HEK293 (cell line): ENCODE measurements around the gene H2BK1.

ENCODE experiments used
- CTCF ChIA-PET: fragments of 350-600 bp; formaldehyde crosslinking; extraction: SDS; loops from one replicate; lab custom pipeline; 2021; ENCODE audit warnings: antibody characterized with exemption; lab: Yijun Ruan, JAX
- POLR2A ChIA-PET: fragments of 300-600 bp; formaldehyde crosslinking; extraction: SDS; loops from one replicate; lab custom pipeline; 2020; ENCODE audit warnings: antibody characterized with exemption, inconsistent platforms; lab: Yijun Ruan, JAX
- H3K27ac ChIP-seq: fragments of 200-500 bp; sonication (Bioruptor generic); 2 replicates; pipeline ENCODE4 v1.5.1; 2014; ENCODE audit warnings: low read depth, low read length, control low read depth, inconsistent platforms; ENCODE audit errors: extremely low read depth
- H3K36me3 ChIP-seq, 2 experiments: fragments of 200-500 bp in 1 of 2; sonication (Bioruptor generic) in 1 of 2; 1 replicate in 1 of 2; 2 replicates in 1 of 2; pipeline ENCODE4 v1.5.1; 2014 to 2017; ENCODE audit warnings: inconsistent platforms in 2 of 2, low read length in 2 of 2; ENCODE audit not compliant: control insufficient read depth in 2 of 2, insufficient read depth in 1 of 2
- H3K4me1 ChIP-seq: fragments of 200-500 bp; sonication (Bioruptor generic); 2 replicates; pipeline ENCODE4 v1.5.1; 2014; ENCODE audit warnings: mild to moderate bottlenecking, low read length, inconsistent platforms; ENCODE audit not compliant: control insufficient read depth, insufficient read depth
- H3K4me3 ChIP-seq: 2 replicates; pipeline ENCODE4 v1.5.1; 2011; ENCODE audit warnings: low read depth, mild to moderate bottlenecking, control low read depth, low read length, moderate library complexity
- H3K9me3 ChIP-seq: fragments of 200-500 bp; sonication (Bioruptor generic); 2 replicates; pipeline ENCODE4 v1.5.1; 2014; ENCODE audit warnings: low read depth, low read length, inconsistent platforms; ENCODE audit not compliant: control insufficient read depth, insufficient read depth
- PRDM1 ChIP-seq: fragments of 450-650 bp; formaldehyde crosslinking; IDR thresholded peaks from 2 replicates; pipeline ENCODE4; 2016; ENCODE audit warnings: missing biosample characterization, missing genetic modification characterization
- PRDM10 ChIP-seq: fragments of 450-650 bp; formaldehyde crosslinking; IDR thresholded peaks from 2 replicates; pipeline ENCODE4 v1.5.1; 2016; ENCODE audit warnings: missing biosample characterization, missing genetic modification characterization
- ZBTB8A ChIP-seq: fragments of 450-650 bp; formaldehyde crosslinking; IDR thresholded peaks from 2 replicates; pipeline ENCODE4 v1.5.1; 2016; ENCODE audit warnings: missing biosample characterization, missing genetic modification characterization
- ZFP41 ChIP-seq: fragments of 450-650 bp; formaldehyde crosslinking; IDR thresholded peaks from 2 replicates; pipeline ENCODE4 v1.5.1; 2016; ENCODE audit warnings: missing biosample characterization, missing genetic modification characterization, borderline replicate concordance
- ZIC2 ChIP-seq: fragments of 450-650 bp; formaldehyde crosslinking; IDR thresholded peaks from 2 replicates; pipeline ENCODE4 v1.5.1; 2016; ENCODE audit warnings: missing biosample characterization, missing genetic modification characterization
- ZNF169 ChIP-seq: fragments of 450-650 bp; formaldehyde crosslinking; IDR thresholded peaks from 2 replicates; pipeline ENCODE4 v1.5.1; 2016; ENCODE audit warnings: missing biosample characterization, missing genetic modification characterization
- ZNF18 ChIP-seq: fragments of 450-650 bp; formaldehyde crosslinking; IDR thresholded peaks from 2 replicates; pipeline ENCODE4 v1.5.1; 2016; ENCODE audit warnings: missing biosample characterization, missing genetic modification characterization
- ZNF248 ChIP-seq: fragments of 450-650 bp; formaldehyde crosslinking; IDR thresholded peaks from 2 replicates; pipeline ENCODE4 v1.5.1; 2017; ENCODE audit warnings: missing biosample characterization, missing genetic modification characterization
- ZNF488 ChIP-seq: fragments of 450-650 bp; formaldehyde crosslinking; IDR thresholded peaks from 2 replicates; pipeline ENCODE4 v1.5.1; 2016; ENCODE audit warnings: missing biosample characterization, missing genetic modification characterization
- ZNF518A ChIP-seq: fragments of 450-650 bp; formaldehyde crosslinking; conservative IDR thresholded peaks from 2 replicates; pipeline ENCODE4 v1.5.1; 2016; ENCODE audit warnings: low read depth, missing biosample characterization, missing genetic modification characterization
- ZNF521 ChIP-seq: fragments of 450-650 bp; formaldehyde crosslinking; IDR thresholded peaks from 2 replicates; pipeline ENCODE4 v1.5.1; 2017; ENCODE audit warnings: missing biosample characterization, mild to moderate bottlenecking, missing genetic modification characterization
- ZNF600 ChIP-seq: fragments of 450-650 bp; formaldehyde crosslinking; IDR thresholded peaks from 2 replicates; pipeline ENCODE4 v1.5.1; 2016; ENCODE audit warnings: missing biosample characterization, missing genetic modification characterization
- ZNF624 ChIP-seq: fragments of 450-650 bp; formaldehyde crosslinking; IDR thresholded peaks from 2 replicates; pipeline ENCODE4 v1.5.1; 2017; ENCODE audit warnings: missing biosample characterization, missing genetic modification characterization
- ZNF654 ChIP-seq: fragments of 450-650 bp; formaldehyde crosslinking; IDR thresholded peaks from 2 replicates; pipeline ENCODE4 v1.5.1; 2016; ENCODE audit warnings: low read depth, missing biosample characterization, missing genetic modification characterization
- ZNF837 ChIP-seq: fragments of 450-650 bp; formaldehyde crosslinking; IDR thresholded peaks from 2 replicates; pipeline ENCODE4 v1.5.1; 2016; ENCODE audit warnings: missing biosample characterization, missing genetic modification characterization
- ZSCAN16 ChIP-seq: fragments of 450-650 bp; formaldehyde crosslinking; IDR thresholded peaks from 2 replicates; pipeline ENCODE4 v1.5.1; 2016; ENCODE audit warnings: missing biosample characterization, missing genetic modification characterization
- ZSCAN30 ChIP-seq: fragments of 450-650 bp; IDR thresholded peaks from 2 replicates; pipeline ENCODE4 v1.5.1; 2018; ENCODE audit warnings: missing biosample characterization, mild to moderate bottlenecking, missing genetic modification characterization, moderate library complexity
- TF ChIP-seq, protein P1 (sequence below): fragments of 450-650 bp; formaldehyde crosslinking; IDR thresholded peaks from 2 replicates; pipeline ENCODE4 v1.5.1; 2017; ENCODE audit warnings: missing biosample characterization, missing genetic modification characterization

H2BK1 gene

GRCh38 chr7:151202836-151203235 is 7.5 kb downstream of the H2BK1 start:
- H3K36me3 ChIP-seq, result no peaks in the 10 kb centered on the region
- H3K4me3 ChIP-seq, result no peak overlapping the region
- ChIA-PET POLR2A (no interaction called here), CTCF (no interaction called here)
- H3K9me3 ChIP-seq, result no peaks in the 10 kb centered on the region
- no peaks in the 10 kb centered on the region for H3K4me1 ChIP-seq
- TF ChIP-seq ZNF624 (tag by site-specific recombination) (no peak), ZNF248 (tag by site-specific recombination) (no peak), ZBTB8A (no peak), ZNF169 (tag by site-specific recombination) (no peak), ZSCAN16 (tag by site-specific recombination) (no peak), ZNF518A (tag by site-specific recombination) (no peak), ZNF600 (tag by site-specific recombination) (no peak), PRDM1 (tag by site-specific recombination) (no peak), ZNF488 (no peak), ZNF18 (tag by site-specific recombination) (no peak), ZSCAN30 (no peak), ZNF654 (no peak), ZNF837 (tag by site-specific recombination) (no peak), ZNF521 (no peak), ZFP41 (tag by site-specific recombination) (no peak)
- TF ChIP-seq, protein P1, sequence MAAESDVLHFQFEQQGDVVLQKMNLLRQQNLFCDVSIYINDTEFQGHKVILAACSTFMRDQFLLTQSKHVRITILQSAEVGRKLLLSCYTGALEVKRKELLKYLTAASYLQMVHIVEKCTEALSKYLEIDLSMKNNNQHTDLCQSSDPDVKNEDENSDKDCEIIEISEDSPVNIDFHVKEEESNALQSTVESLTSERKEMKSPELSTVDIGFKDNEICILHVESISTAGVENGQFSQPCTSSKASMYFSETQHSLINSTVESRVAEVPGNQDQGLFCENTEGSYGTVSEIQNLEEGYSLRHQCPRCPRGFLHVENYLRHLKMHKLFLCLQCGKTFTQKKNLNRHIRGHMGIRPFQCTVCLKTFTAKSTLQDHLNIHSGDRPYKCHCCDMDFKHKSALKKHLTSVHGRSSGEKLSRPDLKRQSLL, result no peak
- no peak overlapping the region for H3K27ac ChIP-seq

DNA sequence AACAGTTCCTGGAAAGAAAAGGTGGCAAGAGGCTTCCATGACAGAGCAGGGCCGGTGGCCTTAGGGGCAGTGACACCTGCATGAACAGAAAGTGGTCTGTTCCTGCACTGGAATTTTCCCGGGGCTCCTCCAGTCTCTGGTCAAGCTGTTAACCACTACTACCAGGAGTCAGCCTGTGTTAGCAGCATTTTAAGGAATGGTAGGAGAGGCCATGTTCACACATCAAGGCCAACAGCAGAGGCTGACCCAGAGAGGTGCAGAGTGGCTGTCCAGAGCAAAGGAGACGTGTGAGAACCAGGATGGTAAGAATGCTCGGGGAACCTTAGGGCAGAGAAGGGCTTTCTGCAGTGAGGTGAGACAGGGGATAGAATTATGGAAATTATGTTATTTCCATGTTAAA is 8.5 kb downstream of the H2BK1 start:
- no peaks in the 10 kb centered on the region for H3K4me1 ChIP-seq
- TF ChIP-seq PRDM10 (tag by site-specific recombination) (peak; percentile 75), ZIC2 (no peak)
- TF ChIP-seq, all 188 proteins: peak for 1
- Histone ChIP-seq H3K36me3 (no peaks in the 10 kb centered on the region), H3K27ac (no peak overlapping the region), H3K9me3 (no peaks in the 10 kb centered on the region), H3K4me3 (no peak overlapping the region)
- ChIA-PET POLR2A (no interaction called here), CTCF (no interaction called here)
